HG03060 (cell line): Measurements from ENCODE around the gene MRPL18.
"Not testable (repeated sequence)": the region's sequence is repeated elsewhere in the genome, so short reads cannot be mapped to it uniquely, and the experiment has no call there.

Experiments
- ATAC-seq: cut with Tn5 transposase; IDR thresholded peaks from one replicate; pipeline ENCODE4 v1.9.1; 2021; ENCODE audit warnings: low read depth, moderate number of reproducible peaks; ENCODE audit not compliant: unreplicated experiment

Gene MRPL18

DNA sequence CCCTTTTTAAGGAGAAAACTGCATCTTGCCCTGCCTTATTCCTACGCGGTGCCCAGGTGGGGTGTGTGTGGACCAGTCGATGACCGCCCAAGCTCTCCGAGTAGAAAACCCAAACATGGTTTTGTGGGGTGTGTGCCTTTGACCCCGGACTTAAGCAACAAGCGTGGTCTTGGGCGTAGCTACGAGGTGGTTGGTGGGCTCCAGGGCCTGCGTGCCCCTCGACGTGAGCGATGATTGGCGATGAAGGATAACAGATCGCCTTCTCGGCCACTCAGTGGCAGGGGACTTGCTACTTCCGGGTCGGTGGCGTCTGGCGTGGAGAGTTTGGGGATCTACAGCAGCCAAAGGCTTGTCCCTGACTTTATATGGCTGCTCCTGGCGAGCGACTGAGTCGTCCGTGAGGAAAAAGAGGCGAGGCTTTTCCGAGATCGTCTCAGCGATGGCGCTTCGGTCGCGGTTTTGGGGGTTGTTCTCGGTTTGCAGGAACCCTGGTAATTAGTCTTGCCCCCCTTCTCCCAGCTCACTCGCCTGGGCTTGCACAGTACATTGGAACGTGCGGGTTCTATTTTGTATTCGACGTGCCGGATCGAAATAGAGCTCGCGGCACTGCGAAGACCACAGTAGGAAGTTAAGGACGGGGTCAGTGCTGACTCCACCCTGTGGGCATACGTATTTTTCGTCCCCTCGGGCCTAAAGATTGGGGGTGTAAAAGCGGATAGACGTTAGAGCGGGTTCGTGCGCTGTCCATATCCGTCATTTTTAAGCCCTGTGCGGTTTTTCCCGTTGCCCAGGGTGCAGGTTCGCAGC lies at the start of gene MRPL18:
Gene MRPL18, plus strand, starts transcription at position 319 of the 807 bp plus-strand sequence. Its CDS starts 121 bp downstream, at position 440.
- ATAC-seq = peak; percentile 83

- ATAC-seq = no peak
Observed at GRCh38 chr6:159742165-159742564, 48.1 kb upstream of the MRPL18 start.

- ATAC-seq = no peak
Observed at GRCh38 chr6:159745081-159745480, 45.2 kb upstream of the MRPL18 start.

- ATAC-seq = no peak
Observed at GRCh38 chr6:159746759-159747158, 43.5 kb upstream of the MRPL18 start.

DNA sequence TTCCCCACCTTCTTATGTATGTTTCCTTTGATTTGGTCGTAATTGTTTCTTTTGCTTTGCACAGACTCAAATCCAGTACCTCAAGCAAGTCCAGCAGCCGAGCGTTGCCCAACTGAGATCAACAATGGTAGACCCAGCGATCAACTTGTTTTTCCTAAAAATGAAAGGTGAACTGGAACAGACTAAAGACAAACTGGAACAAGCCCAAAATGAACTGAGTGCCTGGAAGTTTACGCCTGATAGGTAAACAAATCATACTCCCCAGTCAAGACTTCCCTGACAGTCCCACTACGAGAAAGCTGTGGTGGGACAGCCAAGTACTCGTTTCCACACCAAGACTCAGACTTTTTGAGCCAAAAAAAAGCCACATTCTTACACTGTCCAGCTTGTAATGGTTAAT lies 42.1 kb upstream of the MRPL18 start:
- not testable (repeated sequence) for ATAC-seq

DNA sequence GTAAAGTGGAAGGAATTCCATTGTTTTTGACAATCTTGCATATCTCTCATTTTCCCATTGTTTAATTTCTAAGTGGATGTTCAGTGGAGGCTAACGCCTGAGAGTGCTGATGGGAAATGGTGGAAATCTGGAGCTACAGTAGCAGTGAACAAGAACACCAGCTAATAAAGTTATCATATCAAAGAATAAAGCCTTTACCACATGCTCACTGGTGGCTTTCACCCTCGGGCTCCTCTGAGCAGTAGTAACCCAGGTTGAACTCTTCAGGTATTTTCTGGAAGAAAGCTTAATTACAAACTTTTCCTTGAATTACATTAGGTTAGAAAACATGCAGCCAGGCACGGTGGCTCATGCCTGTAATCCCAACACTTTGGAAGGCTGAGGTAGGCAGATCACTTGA lies 38.8 kb upstream of the MRPL18 start:
- no peak for ATAC-seq

- ATAC-seq = no peak
Observed at GRCh38 chr6:159753081-159753872, 37.0 kb upstream of the MRPL18 start.

DNA sequence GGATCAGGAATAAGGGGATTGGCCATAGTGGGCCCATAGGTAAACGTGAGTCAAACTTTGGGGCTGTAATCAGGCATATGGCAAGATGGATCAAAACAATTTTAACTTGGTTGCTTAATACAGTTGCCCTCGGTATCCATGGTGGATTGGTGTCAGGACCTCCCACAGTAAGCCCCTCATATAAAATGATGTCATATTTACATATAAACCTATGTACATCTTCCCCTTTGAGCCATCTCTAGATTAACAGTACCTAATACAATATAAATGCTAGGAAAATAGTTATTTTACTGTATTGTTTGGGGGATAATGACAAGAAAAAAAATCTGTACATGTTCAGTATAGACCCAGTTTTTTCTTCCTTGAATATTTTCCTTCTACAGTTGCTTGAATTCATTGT lies 35.9 kb upstream of the MRPL18 start:
- no peak for ATAC-seq

DNA sequence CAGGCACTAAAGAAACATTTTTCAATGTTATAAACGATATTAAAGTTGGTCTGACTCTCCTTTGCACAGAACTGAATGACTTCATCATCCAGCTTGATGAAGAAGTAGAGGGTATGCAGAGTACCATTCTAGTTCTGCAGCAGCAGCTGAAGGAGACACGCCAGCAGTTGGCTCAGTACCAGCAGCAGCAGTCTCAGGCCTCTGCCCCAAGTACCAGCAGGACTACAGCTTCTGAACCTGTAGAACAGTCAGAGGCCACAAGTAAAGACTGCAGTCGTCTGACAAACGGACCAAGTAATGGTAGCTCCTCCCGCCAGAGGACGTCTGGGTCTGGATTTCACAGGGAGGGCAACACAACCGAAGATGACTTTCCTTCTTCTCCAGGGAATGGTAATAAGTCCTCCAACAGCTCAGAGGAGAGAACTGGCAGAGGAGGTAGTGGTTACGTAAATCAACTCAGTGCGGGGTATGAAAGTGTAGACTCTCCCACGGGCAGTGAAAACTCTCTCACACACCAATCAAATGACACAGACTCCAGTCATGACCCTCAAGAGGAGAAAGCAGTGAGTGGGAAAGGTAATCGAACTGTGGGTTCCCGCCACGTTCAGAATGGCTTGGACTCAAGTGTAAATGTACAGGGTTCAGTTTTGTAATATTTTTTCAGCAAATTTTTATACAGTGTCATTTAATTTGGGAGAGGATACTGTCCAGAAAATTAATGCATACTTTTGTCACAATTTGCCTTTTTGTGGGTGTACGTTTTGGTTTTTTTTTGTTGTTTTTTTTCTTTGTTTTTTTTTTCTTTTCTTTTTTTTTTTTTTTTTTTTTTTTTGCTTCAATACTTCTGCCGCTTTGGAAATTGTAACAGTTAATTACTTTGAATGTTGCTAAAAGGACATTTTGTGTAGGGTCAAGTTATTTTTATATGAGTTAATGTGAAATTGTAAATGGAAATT lies 35.0 kb upstream of the MRPL18 start:
- no peak for ATAC-seq

GRCh38 chr6:159756508-159756907 lies 33.8 kb upstream of the MRPL18 start:
- ATAC-seq = no peak

DNA sequence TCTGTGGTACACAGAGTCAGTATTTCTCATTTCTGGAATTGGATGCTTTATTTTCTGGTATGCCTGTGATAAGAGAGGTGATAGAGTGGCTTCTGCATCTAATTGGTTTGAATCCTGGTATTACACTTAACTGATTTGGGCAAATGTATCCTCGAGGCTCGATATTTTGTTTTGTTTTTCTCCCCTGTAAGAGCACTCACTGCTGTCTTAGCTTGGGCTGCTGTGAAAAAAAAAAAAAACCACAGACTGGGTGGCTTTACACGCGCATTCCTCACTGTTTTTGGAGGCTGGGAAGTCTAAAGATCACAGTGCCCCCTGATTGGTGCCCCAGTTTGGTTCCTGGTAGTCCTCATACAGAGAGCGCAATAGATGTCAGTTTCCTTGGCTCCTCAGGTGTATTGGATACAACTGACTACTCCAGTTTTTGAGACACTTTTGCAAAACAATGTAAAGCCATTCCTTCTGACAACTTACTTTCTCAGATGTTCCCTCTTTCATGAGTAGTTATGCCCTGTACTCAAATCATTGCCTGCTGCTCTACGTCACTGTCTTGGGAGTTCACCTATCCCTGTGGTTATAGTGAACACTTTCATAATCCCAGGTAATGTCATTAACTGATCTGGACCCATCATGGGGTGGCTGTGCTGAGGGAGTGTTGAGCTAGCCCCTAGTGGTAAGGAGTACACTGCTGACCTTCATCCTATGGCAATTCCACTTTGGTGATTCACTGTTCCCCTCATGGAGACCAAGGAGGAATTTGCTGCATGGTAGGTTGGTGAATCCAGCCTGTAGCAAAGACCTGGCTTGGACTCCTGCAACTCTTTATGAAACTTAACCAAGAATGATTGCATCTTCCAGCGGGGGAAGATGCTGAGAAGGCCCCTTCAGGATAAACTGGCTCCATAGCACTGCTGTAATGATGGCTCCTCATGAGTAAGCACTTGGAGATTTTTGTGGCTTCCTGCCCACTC lies 32.0 kb upstream of the MRPL18 start:
- no peak for ATAC-seq

DNA sequence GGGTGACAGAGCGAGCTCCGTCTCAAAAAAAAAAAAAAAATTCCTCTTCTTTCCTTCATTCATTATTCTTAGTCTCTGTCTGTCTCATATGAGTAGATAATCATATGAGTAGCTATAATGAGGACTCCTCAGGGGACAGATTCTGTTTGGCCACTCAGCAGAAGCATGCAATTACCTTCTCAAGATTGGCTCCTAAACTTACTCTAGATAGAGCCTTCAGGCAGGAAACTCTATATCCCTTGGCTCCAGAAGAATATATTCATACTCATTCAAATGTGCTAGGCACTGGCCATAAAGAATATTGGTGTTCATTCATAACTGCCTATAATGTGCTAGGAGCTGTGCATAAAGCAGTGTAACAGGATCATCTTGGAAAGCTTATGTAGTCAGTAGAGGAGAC lies 30.6 kb upstream of the MRPL18 start:
- no peak for ATAC-seq

- ATAC-seq = no peak
Observed at GRCh38 chr6:159760602-159761057, 29.6 kb upstream of the MRPL18 start.

GRCh38 chr6:159761129-159761872 lies 29.0 kb upstream of the MRPL18 start:
- peak; percentile 27 for ATAC-seq

GRCh38 chr6:159761873-159762680 lies 28.2 kb upstream of the MRPL18 start, which contains the start of gene ACAT2:
TSS of gene ACAT2 (plus strand) at chr6:159762045. CDS start at chr6:159762088, 43 bp downstream.
- ATAC-seq = peak; percentile 91

GRCh38 chr6:159762681-159763293 lies 27.5 kb upstream of the MRPL18 start:
- no peak for ATAC-seq

DNA sequence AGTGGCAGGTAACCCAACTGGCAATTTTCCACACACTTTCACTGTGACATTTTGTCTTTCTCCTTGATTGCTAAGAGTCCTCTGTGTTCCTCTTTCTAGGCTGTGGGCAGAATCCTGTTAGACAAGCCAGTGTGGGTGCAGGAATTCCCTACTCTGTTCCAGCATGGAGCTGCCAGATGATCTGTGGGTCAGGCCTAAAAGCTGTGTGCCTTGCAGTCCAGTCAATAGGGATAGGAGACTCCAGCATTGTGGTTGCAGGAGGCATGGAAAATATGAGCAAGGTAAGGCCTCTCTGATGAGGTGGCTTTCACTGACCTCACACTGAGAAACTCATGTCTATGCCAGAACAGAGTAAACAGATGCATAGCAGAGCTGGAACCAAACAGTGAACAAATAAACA lies 23.4 kb upstream of the MRPL18 start:
- no peak for ATAC-seq
